GM21717 (cell line): ENCODE data around the gene ABAT.

Experiments used
- ATAC-seq: cut with Tn5 transposase; IDR thresholded peaks from one replicate; pipeline ENCODE4 v1.9.1; 2021; ENCODE audit warnings: mild to moderate bottlenecking, moderate library complexity; ENCODE audit not compliant: unreplicated experiment

The ABAT gene

DNA sequence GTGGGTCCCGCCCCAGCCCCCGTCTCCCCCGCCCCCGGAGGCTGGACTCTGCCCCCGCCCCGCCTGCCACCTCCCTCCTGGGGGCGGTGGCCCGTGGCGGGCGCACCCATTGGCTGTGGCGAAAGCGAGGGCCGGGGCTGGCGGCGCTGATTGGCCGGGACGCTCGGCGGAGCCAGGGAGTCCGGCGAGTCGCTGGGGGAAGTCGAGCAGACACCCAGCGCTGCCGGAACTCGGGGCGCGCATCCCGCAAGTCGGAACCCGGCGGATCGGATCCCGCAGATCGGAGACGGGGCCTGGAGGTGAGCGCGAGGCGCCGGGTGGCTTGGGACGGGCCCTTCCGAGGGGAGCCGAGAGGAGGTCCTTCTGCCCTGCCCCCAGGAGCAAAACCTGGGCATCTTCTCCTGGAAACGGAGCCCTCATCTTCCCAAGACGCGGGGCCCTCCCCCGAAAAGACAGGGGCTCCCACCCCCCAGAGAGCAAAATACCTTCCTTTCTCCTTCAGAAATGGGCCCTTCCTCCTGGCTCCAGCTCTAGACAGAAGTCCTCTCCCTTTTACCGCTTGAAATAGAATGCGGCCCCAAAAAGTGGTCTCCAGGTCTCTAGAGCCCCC lies at the start of gene ABAT:
Gene ABAT, plus strand, starts transcription at position 205 of the 610 bp plus-strand sequence. CDS start 61,123 bp downstream, outside the sequence.
- ATAC-seq, result peak; percentile 99

DNA sequence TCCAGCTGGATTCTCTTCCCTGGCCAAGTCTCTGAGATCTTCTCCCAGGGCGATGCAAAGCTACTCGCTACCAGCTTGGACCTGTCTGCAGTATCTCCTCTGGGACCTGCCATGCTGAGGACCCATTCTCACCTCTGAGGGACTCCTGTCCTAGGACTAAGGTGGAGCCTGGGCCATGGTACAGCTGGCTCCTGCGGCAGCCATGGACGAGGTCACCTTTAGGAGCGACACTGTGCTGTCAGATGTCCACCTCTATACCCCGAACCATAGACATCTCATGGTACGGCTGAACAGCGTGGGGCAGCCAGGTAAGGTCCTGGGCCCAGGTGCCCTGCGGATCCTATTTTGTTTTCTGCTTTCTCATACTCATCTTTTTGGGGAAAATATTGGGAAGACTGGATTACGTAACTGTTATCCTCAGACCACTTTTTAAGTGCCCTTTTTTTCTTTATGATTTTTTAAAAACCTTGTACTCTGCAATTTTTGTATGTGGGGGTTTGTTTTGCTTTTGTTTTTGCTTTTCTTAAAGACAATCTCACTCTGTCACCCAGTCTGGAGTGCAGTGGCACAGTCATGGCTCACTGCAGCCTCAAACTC lies 48.8 kb upstream of the ABAT start:
- no peak for ATAC-seq

DNA sequence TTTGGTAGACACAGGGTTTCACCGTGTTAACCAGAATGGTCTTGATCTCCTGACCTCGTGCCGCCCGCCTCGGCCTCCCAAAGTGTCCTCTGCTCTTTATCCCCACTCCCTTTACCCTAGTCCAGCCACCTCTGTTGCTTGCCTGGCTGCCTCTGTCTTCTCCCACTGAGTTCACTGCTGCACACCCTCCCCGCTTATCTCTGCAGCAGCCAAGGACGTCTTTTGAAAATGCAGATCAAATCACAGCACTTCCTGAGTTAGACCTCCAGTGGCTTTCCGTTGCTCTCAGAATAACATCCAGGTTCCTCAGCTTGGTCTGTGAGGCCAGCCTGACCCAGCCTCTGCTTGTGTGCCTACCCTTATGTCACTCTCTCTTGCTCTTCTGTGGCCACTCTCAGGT lies 47.5 kb upstream of the ABAT start:
- no peak for ATAC-seq

DNA sequence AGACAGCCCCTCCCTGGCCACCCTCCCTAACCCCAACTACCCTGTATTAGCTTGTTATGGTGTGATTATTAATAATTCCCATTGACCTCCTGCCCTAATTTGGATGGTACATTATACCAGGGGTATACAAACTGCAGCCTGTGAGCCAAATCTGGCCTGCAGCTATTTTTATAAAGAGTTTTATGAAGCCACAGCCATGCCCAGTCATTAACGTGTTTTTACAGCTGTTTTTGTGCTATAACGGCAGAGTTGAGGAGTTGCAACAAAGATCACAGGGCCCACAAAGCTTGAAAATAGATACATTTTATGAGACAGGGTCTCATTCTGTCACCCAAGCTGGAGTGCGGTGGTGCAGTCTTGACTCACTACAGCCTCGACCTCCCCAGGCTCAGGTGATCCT lies 47.0 kb upstream of the ABAT start:
- ATAC-seq, result no peak

DNA sequence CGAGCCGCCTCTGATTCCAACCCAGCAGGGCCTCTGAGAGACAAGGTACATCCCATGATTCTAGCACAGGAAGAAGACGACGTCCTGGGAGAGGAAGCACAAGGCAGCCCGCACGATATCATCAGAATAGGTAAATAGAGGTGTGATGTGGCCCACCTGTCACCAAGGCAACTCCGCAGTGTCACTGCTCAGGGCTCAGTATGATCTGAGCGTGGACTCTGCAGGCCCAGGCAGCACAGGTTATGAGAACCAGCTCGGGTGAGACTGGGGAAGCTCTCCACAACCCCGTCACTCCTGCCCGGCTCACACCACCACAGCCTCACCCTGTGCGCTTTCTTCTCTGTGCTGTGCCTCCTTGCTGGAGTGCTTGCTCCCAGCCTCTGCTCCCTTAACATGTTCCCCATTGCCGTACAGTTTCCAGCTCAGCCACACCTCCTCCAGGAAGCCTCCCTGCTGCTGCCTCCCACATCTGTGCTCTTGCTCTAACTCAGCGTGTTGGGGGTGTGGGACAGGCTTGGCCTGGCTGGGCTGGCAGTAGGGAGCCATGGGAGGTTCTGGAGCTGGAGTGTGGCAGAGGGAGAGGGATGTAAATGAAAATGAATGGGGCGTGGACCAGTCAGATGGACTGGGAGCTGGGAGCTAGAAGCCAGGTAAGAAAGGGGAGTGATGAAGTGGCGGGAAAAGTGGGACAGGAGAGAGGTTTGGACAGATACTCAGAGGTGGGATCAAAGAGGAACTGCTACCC lies 45.3 kb upstream of the ABAT start:
- no peak for ATAC-seq

DNA sequence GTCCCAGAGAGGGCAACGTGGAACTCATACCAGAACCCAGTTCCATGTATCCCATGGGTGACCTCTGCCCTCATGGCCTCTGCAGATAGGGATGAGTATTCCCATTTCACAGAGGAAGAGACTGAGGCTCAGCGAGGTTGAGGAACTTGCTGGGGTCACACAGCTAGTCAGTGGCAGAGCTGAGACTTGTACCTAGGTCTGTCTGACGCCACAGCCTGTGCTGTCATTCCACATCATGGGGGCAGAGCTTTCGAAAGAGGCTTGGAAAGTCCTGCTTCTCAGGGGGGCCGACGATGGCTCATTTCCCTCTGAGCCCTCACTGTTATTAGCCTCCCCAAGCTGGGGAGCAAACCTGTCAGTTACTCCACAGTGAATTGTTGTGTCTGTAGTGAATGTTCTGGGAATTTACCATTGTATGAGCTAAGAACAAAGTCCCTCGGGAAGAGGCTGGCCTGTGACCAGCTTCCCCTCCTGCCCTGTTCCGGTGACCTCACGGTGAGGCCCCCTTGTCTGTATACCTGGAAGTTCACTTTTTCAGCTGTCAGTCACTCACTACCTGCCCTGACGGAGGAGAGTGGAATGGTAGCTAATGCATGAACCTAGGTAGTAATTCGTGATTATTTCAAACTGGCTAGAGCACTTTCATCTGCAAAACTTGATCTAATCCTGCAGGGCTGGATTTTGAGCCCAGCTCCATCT lies 44.0 kb upstream of the ABAT start:
- no peak for ATAC-seq

DNA sequence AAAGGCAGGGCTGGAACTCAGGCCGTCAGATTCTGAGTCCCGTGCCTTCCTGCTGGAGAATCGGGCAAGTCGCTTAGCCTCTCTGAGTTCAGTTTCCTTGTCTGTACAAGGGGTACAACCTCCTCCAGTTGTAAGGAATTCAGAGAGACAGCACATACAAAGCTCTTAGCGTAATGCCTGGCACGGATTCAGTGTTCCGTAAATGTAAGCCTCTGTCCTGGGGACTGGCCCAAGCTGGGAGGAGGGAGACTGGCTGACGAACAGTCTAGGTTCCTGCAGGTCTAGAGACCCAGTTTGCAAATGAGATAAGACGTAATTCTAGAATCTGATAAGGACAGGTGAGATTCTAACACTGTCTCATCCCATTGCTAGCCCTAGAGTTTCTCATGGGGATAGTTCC lies 43.0 kb upstream of the ABAT start:
- ATAC-seq, result no peak

DNA sequence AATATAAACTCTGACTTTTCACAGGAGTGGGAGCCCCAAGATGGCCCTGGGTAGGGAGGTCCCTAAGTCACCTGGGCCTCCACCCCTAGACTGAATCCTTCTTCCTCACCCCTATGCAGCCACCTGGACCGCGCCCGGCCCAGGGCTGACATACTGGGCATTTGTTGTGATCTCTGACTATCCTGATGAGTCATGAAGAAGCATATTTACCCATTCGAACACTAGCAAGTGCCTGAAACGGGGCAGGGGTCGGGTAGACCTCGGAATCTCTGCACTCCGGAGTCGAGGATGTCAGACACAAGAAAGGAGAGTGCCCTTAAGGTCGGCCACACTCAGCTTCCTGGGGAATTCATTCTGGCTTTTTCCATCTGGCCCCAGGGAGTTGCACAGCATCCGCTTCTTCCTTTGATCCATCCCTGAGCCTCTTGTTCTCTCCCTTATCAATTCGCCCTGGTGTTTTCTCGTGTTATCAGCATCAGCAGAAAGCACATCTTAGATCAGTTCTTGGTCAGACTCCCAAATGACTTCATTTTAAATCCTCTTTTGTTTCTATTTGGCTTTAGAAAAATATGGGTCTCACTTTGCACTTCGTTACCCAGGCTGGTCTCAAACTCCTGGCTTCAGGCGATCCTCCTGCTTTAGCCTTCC lies 42.5 kb upstream of the ABAT start:
- ATAC-seq, result no peak

DNA sequence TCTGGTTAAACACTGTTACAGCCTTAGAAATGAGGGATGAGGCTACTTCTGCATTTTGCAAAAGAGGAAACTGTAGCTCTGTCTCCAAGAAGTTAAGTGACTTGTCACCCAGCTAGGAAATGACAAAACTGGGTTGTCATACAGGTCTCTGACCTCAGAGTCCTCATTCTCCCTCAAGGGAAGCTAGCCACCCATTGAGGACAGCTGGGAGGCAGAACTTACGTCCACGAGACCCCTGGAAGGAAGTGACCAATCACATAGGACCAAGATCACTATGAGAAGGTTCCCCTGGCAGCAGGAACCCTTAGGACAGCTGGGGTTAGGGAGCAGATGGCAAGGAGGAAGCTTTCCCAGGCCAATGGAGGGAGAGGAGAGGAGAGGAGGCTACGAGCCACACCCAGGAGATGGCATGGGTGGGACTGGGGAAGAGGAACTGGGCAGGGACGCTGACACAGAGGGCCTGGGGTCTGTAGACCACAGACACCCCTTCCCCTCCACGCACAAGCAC lies 41.7 kb upstream of the ABAT start:
- ATAC-seq, result no peak

DNA sequence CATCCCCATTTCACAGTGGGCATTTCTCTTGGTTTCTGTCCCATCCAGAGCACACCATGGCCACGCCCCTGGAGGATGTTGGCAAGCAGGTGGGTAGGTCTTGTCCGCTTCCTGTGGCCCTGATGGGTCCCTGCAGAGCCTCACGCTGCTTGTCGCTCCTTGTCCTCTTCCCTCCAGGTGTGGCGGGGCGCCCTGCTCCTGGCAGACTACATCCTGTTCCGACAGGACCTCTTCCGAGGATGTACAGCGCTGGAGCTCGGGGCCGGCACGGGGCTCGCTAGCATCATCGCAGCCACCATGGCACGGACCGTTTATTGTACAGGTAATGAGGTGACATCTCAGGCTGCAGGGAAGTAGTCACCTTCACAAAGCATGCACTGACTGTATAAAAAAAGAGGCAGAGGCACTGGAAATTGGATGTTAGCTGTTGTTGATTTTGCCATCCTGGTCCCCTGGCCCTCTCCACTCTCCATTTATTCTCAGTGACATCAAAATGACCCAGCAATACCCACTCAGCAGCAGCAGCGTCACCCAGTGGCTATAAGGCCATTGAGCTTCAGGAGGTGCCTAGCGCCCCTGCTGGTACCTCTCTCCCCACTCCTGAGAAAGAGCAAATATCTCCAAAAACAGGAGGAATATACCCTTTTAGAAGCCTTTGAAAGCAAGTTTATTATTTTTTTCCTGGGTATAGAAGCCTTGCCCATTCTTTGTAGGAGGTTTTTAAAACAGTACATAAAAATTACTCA lies 39.3 kb upstream of the ABAT start:
- no peak for ATAC-seq

DNA sequence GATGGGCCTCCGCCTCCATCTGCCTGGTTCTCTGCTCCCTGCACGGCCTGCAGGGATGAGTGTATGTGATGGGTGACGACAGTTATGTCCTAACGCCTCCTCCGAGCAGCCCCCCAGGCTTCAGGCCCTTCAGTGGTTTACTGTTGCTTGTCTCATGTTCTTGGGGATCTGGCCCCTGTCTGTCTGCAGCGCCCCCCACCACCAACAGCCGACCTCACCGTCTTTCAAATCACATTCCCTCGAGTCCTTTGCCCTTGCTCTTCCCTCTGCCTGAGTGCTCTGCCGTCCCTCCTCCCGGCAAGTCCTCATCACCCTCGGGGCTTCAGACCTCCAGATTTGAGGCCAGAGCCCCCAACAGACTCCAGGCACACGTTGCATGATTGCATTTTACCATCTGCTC lies 34.7 kb upstream of the ABAT start:
- ATAC-seq, result no peak

DNA sequence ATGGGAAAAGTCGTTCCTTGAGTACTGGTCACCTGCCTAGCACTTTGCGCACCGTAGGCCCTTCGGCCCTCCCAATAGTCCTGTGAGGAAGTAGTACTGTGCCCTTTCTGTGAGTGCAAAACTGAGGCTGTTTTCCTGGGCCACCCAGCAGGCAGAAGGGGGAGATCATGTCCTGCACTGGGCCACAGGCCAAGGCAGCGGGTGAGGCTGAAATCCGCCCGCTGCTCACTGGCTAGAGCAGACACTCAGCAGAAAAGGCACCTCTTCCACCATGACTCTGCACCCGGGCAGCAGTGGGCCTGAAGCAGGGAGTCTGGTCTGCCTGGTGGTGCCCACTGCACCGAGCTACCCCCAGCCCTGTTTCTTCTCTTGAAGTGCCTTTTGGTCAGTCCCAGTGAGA lies 32.7 kb upstream of the ABAT start:
- ATAC-seq, result no peak

DNA sequence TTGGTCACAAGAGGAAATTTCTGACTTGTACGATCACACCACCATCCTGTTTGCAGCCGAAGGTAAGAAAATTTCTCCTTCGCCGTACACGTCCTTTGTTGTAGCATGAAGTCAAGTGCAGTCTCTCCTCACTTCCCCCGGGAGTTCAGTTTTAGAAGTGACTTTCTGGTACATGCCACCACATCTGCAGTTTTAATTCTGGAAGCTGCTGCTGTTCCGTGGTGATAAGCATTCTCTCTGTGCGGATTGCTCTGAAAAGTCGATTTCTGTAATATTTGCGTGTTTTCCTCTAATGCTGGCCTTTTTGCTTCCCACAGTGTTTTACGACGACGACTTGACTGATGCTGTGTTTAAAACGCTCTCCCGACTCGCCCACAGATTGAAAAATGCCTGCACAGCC lies 32.3 kb upstream of the ABAT start:
- no peak for ATAC-seq

DNA sequence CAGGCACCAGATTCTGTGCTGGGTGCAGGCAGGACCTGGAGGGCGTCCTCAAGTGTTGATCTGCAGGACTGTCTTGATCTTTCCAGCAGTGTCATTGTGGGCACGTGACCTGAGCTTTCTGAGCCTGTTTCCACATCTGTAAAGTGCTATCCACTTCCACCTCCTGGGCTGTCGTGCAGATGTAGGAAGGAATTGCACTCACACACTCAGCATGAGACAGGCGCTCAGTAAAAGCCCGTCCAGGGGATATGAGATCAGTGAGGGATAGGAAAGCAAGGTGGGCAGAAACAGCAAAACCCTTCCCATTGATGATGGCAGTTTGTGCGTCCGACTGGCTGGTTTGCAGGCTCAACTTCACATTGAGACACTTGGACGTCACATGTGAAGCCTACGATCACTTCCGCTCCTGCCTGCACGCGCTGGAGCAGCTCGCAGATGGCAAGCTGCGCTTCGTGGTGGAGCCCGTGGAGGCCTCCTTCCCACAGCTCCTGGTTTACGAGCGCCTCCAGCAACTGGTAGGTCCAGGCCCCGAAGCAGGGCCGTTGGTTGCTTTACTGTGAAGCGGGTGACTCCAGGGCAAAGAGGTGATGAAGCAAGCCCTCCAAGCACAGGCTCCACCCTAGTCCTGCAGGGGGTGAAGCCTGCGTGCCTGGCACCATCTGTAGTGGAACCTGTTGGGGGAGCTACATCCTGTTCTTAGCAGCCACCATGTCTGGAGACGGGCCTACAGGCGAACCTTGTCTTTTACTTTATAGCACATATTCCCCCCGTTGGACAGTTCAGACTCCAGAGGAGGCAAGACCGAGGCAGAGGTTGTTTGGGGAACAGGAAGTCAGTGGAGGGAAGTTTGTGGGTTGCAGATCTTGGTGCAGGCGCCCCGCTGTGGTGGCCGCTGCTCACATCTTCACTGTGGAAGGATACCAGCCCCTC lies 29.9 kb upstream of the ABAT start:
- ATAC-seq, result no peak

DNA sequence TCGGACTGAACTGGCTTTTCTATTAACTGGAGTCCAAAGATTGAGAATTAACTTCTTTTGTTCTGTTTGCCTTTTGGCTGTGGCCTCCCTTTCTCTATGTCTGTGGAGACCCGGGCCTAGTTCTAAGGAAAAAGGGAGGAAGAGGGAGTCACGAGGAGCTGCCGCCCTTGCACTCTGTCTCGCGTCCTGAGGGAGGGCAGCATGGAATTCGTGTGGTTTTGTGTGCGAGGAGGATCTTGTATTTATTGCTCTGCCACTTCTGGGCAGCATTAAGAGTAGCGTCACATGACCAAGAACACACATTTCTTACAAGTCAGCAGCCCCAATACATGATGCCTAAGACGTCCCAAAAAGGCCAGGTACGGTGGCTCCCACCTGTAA lies 29.3 kb upstream of the ABAT start:
- ATAC-seq, result no peak

DNA sequence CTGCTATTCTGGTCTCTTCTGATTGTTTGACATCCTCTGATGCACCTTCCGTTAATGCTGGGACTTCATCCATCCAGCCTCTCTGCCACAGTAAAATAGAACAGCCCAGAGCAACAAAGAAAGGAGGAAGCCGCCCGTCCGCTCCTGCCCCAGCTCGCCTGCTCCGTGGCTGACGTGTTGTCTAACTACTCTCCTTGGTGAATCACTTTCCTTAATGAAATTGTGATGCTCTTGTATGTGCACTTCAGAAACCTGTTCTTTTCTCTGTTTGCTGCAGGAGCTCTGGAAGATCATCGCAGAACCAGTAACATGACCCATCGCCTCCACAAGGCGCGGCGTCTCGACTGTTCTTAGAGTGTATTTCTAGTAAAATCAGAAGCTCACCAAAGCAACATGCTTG lies 28.6 kb upstream of the ABAT start:
- no peak for ATAC-seq

DNA sequence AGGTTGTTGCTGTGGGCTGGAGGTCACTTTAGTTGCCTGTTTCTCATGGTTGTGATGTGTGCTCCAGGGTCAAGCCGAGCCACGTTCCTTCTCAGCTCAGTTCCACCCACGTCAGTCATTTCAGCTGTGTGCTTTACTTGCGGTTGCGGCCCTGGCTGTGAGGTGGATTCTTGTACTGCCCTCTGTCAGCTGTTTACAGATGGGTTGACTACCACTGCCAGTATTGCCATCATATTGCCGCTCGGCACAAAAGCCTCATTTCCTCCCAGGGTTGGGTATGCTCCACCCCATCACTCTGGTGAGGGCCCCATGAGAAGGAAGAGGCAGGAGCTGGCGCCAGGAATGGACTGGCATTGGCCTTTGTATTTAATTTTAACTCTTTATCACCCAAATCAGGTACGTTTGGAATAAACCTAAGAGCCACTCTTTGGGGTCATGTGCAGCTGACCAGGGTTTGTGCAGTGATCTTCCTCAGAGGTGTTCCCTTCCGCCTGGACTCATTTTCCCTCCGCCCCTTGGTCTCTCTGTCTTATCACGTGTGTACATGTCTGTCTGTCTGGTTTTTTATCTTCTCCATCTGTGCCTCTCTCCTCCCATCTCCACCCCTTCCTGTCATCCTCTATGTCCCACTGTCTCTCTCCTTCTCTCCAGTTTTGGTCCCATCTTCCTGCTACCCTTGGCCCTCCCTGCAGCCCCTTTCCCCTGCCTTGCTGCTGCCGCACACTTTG lies 27.9 kb upstream of the ABAT start:
- no peak for ATAC-seq

DNA sequence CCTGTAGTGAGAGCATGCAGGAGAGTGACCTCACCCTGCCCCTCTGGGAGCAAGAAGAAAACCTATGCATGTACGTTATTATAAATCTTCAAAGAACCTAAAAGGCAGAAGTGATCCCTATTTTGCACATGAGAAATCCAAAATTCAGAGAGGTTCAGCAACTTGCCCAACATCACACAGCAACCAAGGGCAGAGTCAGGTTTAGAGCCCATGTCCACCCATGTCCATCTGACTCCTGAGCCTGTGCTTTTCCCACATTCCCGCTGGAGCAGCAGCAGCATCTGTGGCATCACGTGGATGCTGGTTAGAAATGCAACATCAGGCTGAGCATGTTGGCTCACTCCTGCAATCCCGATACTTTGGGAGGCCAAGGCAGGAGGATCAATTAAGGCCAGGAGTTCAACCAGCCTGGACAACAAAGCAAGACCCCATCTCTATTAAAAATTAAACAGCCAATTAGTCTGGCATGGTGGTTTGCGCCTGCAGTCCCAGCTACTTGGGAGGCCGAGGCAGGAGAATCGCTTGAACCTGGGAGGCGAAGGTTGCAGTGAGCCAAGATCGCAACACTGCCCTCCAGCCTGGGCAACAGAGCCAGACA lies 26.6 kb upstream of the ABAT start:
- no peak for ATAC-seq
